Cerebellar nuclear complex (tissue), 1 donor: ENCODE data around the gene EIF3F.

Source experiments
- DNase-seq, 2 experiments: peaks; one replicate each; lab custom pipeline; 2025; lab: John Stamatoyannopoulos, UW

Gene EIF3F

DNA sequence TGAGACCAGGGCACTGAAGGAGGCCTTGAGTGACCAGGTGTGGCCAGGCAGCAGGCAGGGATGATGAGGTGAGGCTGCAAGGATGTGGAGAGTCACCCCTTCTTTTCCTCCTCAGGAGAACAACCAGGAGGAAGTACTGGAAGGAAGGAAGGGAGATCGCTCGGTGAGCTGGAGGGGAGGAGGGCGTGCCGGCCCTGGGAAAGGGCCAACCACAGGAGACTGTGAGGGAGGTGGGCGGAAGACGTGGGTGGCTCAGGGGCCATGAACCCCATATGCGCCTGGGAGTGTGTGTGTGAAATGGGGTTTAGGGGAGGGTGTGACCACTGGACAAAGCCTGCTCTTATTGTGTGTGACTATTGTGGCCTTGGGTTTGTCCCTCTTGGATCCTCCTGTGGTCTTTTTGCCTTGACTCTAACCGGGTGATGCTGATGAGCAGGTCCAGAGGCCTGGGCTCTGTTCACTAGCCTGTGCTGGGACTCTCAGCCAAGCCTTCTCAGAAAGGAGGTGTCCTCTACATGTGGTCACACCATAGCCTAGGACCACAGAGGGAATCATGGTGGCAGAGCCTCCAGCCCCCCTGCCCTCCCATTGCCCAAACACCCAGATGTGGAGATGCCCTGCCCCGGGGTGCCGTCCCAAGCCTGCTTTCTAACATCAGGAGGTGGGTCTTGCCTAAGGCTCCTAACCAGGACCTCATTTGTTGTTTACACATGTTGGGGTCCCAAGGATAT lies 52.6 kb downstream of the EIF3F start:
- no peak for DNase-seq

DNA sequence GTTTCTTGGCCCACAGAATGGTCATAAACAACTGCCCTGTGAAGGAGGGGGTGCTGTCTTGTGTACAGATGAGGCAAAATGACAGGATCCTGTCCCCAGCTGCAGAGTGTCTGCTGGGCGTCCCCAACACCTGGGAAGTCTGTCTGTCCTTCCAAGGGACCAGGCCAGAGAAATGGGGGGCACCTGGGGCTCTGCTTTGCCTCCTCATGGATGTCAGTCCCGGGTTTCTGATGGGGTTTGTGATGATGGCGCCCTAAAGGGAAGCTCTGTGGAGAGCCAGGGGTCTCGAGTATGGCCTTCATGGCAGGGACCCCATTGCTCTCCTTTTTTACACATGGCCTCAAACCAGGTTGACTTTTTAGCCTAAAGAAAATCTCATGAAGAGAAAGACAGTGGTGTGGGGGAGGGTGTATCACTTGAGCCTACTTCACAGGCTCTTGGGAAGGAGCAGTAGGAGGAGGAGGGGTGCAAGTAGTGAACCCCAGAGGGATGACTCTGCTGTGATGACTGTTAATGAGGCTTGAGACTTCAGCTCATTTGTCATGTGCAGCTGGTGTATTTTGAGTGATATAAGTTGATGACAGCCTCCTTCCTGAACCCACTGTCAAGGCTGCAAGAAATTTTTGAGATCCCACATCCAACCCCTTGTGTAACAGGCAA lies 53.3 kb downstream of the EIF3F start:
- no peak for DNase-seq

DNA sequence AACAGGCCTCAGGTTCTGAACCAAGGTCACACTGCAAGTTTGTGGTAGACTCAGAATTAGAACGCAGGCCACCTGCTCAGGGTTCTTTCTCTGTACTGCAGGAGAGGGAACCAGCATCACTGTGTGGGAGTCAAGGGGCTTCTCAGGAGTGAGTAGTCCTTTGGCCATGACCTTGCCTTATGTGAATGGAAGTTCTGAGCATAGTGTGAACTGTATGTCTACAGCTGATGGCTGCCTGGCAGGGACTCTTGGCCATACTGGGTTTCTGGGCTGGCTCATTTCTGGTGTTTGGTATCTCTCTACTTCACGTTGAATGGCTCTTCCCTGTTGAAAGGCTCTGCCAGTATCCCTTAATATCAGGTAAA lies 53.8 kb downstream of the EIF3F start:
- DNase-seq = no peak

DNA sequence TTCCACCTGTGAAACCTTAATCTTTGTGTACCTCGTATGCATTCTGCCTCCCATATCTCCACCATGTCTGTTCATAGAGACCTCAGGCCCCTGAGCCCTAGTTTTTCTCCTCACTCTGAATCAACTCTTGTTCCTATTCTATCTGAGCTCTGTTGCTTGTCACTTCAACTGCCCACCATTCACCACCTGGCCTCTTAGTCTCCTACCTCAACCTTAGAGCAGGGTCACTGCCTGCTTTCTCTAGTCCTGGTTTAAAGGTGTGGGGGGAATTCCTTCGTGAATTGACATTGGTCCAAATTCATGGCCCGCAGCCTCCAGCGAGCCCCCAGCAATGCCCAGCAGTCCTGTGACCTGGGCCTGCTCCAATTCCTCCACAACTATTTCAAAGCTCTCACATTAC lies 54.4 kb downstream of the EIF3F start:
- DNase-seq = no peak

DNA sequence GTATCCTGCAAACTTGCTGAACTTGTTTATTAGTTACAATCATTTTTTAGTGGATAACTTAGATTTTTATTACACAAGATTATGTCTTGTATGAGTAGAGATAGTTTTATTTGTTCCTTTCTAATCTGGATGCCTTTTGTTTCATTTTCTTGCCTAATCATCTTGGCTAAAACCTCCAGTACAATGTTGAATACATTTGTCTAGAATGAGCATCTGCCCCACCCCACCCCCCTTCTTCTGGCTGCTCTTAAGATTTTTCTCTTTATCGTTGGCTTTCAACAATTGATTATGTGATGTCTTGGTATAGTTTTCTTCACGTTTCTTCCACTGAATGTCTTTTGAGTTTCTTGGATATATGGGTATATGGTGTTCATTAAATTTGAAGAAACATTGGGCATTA lies 56.6 kb downstream of the EIF3F start:
- DNase-seq = no peak

DNA sequence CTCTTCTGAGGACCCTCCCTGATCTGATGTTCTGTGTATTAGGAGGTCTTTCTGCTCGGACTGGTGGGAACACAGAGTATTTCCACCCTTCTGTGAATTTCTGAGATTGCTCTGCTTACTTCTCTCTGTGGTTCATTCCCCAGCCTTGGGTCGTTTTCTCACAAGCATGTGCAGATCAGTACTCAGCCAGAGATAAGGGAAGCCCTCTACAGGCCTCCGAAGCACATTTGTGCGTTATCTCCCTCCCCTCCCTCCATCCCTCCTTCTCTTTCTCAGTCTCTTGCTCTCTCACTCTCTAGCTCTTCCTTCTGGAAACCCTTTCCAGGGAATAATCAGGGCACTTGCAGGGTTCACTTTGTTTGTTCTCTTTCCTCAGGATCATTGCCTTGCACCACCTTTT lies 58.7 kb downstream of the EIF3F start:
- DNase-seq = no peak

DNA sequence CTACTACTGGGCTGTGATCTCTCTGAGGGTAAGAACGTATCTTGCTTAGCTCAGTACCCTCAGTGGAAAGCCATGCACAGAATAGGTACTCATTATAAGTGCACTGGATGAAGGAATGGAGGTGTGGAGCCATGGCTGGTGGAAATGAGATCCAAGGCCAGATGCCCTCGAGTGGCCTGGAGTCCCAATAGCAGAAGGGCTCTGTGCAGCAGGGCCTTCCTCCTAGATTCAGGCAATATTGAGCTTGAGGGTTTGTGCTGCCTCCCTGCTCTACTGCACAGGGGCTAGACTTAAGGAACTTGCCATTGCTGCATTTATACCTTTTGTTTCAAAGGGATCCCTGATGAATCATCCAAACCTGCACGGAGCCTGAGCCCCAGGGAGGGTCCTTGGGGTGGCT lies 60.2 kb downstream of the EIF3F start:
- no peak for DNase-seq

DNA sequence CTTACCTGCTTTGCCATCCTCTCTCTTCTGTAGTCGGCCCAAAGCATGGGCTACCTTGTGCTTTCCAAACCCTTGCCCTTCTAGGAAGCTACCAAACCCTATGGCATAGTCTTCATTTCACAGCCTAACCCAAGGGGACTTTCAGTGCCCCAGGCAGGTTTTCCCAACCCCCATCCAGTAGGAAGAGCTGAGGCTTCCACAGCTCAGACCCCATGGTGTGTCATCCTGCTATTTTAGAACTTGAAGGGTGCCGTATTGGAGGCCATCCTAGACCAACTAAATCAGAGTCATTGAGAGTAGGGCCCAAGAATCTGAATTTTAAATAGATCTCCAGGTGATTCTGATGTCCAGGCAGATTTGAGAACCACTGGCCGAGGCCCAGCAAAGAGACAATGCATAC lies 61.9 kb downstream of the EIF3F start:
- no peak for DNase-seq
